RPMI8226 (cell line): Measurements from ENCODE around the gene BCAS1.
"Not testable (repeated sequence)": the region's sequence is repeated elsewhere in the genome, so short reads cannot be mapped to it uniquely, and the experiment has no call there.

Source experiments
- DNase-seq: peaks from one replicate; pipeline ENCODE4 v3.0.0-alpha.2; 2015

Gene BCAS1

GRCh38 chr20:53981752-53982437 is 88.5 kb downstream of the BCAS1 start:
- no peak for DNase-seq

GRCh38 chr20:53981130-53981529 is 89.3 kb downstream of the BCAS1 start:
- no peak for DNase-seq

GRCh38 chr20:53980031-53980465 is 90.3 kb downstream of the BCAS1 start:
- no peak for DNase-seq

- no peak for DNase-seq
These were observed 91.9 kb downstream of the BCAS1 start for GRCh38 chr20:53978497-53978896.

- DNase-seq = no peak
These were observed 93.0 kb downstream of the BCAS1 start for GRCh38 chr20:53977391-53977790.

GRCh38 chr20:53975761-53976160 is 94.6 kb downstream of the BCAS1 start:
- no peak for DNase-seq

- DNase-seq = no peak
These were observed 95.4 kb downstream of the BCAS1 start for GRCh38 chr20:53974785-53975555.

GRCh38 chr20:53973882-53974281 is 96.5 kb downstream of the BCAS1 start:
- not testable (repeated sequence) for DNase-seq

- no peak for DNase-seq
These were observed 98.2 kb downstream of the BCAS1 start for GRCh38 chr20:53972179-53972578.

- no peak for DNase-seq
These were observed 99.2 kb downstream of the BCAS1 start for GRCh38 chr20:53971096-53971683.

GRCh38 chr20:53970232-53970631 is 100.2 kb downstream of the BCAS1 start:
- DNase-seq = no peak

GRCh38 chr20:53967527-53967926 is 102.9 kb downstream of the BCAS1 start:
- DNase-seq = no peak

- DNase-seq = no peak
These were observed 103.5 kb downstream of the BCAS1 start for GRCh38 chr20:53966774-53967398.

GRCh38 chr20:53964501-53965253 is 105.7 kb downstream of the BCAS1 start:
- no peak for DNase-seq

- no peak for DNase-seq
These were observed 106.3 kb downstream of the BCAS1 start for GRCh38 chr20:53964067-53964466.

GRCh38 chr20:53963635-53964034 is 106.8 kb downstream of the BCAS1 start:
- DNase-seq = no peak

- DNase-seq = no peak
These were observed 108.0 kb downstream of the BCAS1 start for GRCh38 chr20:53962388-53962787.

GRCh38 chr20:53961527-53961926 is 108.9 kb downstream of the BCAS1 start:
- DNase-seq = no peak

GRCh38 chr20:53960579-53961272 is 109.7 kb downstream of the BCAS1 start:
- DNase-seq = no peak

- DNase-seq = no peak
These were observed 110.3 kb downstream of the BCAS1 start for GRCh38 chr20:53959911-53960578.

GRCh38 chr20:53958260-53958659 is 112.1 kb downstream of the BCAS1 start:
- no peak for DNase-seq
